DMS 273 (cell line): ENCODE results near the gene C19orf67.

Source experiments
- DNase-seq: peaks from one replicate; lab custom pipeline; 2025; ENCODE audit not compliant: unreplicated experiment; lab: John Stamatoyannopoulos, UW

The C19orf67 gene

DNA sequence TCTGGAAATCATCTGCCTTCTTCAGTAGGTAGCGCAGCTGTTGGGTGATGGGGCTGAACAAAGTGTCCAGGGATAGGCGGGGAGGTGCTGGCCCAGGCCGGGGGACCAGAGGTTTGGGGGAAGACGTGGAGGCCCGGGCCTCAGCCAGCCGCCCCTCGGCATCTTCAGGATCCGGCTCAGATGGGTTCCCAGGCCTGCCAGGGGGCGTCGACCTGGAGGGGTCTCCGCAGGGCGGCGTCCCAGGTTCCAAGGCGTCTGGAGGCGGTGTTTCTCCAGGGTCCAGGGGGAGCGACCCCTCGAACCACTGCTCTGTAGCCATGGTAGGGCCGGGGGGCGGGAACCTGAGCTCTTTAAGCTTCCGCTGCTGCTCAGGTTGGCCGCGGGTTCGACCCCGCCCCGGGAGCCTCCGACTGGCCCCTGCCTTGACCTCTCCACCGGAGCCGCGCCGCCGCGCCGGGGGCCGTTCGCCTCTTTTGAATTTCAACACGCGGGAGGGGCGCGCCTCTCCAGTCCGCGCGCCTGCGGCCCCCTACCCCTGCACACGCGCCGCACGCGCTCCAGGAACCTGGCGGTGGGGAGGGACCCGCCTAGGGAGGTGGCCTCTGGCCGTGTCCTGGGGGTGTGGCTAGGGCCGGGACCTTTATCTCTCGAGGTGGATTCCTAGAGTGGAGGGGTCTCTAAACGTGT, at the start of gene C19orf67:
Gene C19orf67 (minus strand): TSS at position 475 of the 687 bp plus-strand sequence. CDS start 156 bp downstream, at position 319.
- no peak for DNase-seq

DNA sequence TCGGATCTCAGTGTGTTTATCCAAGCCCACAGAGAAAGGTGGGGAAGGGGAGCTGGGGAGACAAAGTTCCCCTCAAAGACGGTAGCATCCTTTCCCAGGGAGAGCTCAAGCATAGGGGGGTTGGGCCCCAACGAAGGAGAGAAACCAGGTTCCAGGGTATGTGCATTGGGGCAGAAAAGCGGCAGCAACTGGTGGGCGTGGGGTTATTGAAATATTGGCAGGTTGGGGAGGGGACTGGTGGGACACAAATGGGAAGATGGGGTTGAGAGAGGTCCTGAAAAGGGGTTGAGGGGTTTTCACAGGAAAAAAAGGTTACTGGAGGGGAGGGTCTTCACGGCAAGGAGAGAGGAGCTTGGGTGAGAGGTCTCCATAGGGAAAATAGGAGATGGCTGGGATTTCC, 49.8 kb upstream of the C19orf67 start:
- no peak for DNase-seq

DNA sequence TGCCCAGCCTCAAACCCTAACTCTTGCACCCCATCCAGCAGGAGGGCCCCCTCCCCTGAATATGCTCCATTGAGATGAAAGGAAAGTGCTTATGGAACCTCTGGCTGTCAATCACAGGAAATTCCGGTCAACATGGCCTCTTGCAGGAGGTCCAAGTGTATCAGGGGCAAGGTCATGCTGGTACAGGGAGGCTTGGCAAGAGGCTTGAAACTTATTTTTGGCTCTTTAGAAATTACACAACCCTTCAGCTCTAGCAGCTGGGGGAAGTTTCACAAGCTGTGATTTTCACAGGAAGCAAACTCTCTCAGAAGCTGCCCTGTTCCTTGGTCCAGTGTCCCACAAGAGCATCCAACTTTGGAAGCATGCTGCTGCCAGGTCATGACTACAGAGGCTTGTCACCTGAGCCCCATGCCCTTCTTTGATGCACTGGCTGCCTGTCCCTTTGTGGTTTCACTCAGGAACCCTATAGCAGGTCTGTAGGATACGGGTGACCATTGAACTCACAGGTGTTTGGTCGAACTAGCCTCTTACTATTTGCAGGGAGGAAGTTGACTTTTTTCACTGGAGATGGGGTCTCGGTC, 42.4 kb upstream of the C19orf67 start:
- no peak for DNase-seq

DNA sequence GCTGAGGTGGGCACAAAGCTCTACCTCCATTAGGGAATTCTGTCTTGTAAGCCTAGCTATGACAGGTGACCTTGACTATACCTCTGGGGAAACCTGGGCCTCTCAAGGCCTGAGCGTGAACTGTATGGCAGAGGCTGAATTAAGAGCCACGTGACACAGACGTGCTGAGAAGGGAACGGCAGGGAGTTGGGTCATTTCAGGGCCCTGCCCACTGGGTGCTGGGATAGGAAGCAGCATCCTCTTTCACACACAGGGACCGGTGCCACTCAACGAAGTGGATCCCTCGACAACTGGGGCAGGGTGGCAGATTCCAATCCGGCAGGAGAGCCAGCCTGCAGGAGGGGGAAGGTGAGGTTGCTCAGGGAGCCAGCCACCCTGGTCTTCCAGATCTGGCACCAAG, 41.6 kb upstream of the C19orf67 start:
- DNase-seq: no peak

DNA sequence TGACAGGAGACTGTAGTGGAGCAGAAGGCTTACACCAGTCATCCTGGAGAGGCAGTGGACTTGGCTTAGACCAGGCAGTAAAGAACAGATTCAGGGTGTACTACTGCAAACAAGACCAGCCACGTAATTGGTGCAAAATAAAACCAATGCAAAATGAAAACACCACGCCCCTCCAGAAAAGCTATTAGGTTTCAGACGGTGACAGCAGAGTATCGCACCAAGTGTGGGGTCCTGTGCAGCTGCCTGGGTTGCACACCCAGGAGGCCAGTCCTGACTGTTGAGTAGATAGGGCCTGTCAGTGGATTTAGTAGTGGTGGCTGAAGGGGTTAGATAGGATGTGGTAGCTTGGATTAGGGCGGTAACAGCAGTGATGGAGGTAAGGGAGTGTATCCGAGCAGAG, 37.3 kb upstream of the C19orf67 start:
- DNase-seq: no peak

DNA sequence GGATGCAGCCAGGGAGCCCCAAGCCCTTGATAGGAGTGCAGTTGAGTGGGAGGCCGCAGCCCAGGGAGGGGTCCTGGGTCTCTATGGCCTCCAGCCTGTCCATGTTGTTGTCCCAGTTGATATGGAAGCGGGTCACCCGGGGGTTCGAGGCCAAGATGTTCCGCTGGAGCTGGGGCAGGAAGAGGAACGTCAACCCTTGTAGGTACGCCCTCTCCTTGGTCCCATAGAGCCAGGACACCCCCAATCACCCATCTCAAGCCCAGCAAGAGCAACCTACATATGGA, 34.9 kb upstream of the C19orf67 start:
- no peak for DNase-seq

DNA sequence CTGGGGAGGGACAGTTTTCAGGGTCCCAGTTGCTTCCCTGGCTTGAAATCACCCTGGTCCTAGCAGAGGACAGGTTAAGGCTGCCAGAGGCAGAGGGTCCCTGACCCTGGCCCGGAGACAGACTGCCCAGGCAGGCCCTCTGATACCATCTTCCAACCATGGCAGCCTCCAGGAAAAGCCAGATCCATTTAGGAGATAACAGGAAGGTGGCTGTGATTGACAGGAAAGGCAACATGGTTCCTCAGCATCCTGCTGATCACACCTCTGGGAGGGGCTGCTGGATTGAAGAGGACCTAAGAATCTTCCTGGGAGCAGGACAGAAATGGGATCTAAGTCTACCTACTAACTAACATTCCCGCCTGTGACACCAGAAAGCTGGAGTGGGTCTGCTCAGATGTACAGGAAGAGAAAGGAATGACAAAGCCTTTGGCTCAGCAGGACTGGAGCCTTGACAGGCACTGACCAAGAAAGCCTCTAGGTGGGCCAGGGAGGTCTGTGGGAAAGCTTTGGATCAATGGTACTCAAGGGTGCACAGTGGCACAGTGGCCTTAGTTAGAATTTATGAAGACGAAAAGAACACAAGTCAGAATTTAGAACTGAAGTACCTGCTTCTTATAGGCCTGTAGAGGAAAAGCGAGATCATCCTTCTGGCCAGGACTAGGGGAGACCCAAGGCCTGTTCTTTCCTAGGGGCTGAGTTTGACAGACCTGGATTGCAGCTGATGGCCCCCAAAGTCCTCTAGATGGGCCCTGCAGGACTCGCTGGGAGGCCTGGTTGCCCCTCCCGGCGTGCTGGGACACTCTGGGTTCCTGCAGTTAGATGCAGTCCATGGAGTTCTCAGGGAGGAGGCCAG, 34.3 kb upstream of the C19orf67 start:
- DNase-seq: no peak

DNA sequence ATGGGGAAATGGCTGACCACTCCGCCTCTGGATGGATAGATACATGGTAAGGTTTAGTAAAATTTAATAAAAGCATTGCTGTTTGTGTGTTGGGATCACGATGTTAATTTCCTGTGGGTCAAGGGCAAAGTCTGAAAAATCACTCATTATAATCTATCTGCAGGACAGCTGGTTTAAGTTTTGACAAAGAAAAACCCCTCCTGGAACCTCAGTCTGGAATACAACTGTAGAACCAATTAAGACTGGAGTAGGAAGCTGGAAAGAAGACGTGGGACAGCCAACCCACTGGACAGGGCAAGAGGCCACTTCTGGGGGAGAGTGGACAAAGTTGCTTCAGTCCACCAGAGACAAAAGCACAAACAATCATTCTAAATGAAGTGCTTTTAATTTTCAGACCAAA, 33.6 kb upstream of the C19orf67 start:
- no peak for DNase-seq

DNA sequence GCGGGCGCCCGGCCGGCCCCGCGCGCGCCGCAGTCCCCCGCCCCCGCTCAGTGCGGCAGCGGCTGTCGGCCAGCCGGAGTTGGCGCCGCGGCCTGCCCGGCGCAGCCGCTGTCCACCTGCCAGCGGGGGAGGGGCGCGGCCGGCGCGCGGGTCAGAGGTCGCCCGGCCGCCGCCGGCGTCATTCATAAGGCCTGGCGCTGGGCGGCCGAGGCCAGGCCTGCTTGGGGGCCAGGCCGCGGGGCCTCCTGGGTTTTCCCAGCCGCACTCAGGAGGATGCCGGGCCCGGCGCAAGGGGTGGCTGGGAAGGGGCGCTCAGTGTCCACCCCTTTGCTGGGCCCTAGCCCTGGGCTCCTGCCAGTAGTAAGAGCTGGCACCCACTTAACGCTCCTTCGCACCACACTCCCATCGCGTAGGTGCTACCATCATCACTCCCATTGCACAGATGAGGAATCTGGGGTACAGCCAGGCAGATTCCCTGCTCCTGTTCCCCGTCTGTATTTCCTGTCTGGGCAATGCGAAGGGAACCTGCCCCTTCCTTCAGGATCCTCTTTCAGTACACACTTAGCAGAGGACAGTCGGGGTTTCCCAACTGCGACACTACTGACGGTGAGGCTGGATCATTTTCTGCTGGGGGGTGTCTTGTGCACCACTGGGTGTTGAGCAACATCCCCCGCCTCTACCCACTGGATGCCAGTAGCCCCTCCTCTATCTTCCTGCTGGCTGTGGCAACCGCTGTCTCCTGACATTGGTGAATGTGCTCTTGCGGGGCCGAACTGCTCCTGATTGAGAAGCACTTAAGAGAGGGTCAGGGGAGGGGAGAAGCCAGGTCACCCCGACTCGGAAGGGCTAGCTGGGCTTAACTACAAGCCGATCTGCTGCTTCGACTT, 32.8 kb upstream of the C19orf67 start:
- DNase-seq: peak; percentile 56

DNA sequence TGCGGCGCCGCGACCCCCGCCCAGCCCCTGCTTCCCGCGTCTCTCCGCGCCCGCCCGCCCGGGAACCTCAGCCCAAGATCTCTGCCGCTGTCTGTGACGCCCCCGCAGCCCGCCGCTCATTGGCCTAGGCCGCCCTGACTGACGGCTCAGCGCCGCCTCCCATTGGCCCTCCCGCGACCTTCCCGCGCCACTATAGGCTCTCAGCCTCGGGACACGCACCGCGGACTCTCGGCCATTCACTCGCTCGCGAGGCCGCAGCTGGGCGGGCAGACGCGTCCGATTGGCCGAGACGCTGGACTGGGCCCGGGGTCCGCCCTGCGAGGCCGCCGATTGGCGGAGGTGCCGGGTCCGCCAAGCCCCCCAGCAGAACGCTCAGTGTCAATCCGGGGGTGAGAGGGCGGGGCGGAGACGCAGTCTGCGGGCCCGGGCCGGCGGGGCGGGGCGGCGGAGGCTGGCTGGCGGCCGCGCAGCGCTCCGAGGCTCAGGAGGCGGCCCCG, 32.1 kb upstream of the C19orf67 start, which contains the start of gene PRKACA:
Gene PRKACA (minus strand): TSS at position 95 of the 497 bp plus-strand sequence. CDS start 215 bp downstream, outside the sequence.
- peak; percentile 99 for DNase-seq

DNA sequence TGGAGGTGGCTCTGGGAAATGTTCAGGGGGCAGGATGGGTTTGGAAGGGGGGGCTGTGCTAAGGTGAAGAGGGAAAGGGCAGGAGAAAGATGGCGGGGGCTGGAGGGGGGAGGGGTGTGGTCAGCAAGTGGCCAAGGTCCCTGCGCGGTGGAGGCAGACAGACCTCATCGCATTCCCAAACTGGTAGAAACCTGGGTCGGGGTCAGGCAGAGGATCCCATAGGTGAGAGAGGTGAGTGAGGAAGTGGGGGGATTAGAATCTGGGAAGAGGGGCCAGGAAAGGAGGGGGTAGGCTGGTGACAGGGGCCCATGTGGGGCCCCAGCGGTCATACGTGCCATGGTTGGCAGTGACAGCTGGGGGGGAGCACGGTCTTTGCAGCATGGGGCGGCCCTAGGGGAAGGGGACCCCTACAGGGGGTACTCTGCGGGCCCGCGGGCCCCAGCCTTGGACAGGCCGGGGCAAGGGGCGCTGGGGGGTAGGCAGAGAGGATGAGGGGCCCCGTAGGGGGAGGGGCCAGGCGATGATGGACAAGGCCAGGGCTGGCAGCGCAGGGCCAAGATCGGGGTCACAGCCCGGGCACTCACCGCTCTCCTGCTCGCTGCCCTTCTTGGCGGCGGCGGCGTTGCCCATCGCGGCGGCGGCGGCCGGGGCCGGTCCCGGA, 31.5 kb upstream of the C19orf67 start:
- peak; percentile 59 for DNase-seq

DNA sequence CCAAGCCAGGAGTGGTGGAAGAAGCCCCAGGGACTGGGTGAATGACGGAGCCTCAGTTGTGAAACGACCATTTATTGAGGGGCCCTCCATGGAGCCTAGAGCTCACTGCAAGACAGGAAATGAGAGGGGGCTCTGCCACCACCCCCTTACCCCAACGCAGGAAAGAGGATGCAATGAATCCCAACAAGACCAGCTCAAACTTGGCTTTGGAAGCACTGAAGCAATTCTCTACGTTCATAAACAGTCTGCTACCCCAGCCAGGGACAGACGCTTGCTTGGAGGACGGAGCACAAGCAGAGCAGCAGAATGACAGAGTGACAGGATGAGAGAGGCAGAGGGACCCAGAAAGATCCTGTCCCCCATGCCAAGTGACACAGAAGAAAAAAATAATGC, 30.9 kb upstream of the C19orf67 start:
- DNase-seq: no peak

DNA sequence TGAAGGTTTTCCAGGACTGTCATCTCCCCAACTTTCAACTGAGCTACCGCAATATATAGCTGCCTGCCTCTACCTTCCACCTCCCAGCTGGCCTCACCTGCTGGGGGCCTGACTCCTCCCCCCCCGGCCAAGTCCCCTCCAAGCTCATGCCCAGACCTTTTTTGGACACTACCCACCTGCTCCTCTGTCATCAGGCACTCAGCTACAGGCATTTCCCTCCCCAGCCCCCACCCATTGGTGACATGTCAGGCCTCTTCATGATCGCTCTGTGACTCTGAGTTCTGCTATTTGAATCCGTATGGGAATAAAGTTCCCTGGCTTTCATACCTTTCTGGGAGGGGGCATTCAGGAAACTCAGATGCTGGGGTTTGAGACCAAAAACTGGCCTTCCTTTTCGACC, 30.2 kb upstream of the C19orf67 start:
- no peak for DNase-seq

DNA sequence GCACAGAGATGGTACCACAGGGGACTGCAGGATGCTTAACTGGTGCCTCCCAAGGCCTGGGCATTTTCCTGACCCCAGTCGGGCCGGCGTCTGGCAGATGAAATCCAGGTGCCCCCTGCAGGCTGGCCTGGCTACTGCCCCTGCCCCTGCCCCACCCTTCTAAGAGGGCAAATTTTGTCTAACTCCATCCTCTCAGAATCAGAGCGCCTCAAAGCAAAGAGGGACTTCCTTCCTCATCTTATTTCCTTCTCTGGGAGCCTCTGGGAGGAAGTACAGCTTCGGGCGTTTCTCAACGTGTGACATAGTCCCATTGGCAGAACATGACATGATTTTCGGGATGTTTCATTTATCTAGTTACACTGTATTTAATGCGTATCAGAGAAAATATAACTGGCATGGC, 29.3 kb upstream of the C19orf67 start:
- DNase-seq: peak; percentile 58

DNA sequence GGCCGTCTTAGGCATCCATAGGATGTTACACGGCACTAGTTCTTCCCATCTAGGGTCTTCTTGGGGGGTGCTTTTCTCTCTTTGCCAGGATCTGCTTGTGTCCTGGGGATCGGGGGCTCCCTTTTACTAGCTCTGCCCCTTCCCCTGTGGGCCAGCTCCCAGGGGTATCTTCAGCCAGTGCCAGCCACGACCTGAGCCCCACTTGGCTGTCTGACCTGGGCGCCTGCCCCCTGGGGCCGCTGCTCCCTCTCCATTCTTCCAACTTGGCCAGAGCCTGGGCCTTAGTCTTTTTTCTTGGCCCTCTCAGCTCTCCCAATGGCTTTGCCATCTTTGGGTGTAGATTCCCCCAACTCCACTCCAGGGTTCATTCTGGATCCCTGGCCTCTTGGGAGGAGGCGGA, 28.9 kb upstream of the C19orf67 start:
- no peak for DNase-seq

DNA sequence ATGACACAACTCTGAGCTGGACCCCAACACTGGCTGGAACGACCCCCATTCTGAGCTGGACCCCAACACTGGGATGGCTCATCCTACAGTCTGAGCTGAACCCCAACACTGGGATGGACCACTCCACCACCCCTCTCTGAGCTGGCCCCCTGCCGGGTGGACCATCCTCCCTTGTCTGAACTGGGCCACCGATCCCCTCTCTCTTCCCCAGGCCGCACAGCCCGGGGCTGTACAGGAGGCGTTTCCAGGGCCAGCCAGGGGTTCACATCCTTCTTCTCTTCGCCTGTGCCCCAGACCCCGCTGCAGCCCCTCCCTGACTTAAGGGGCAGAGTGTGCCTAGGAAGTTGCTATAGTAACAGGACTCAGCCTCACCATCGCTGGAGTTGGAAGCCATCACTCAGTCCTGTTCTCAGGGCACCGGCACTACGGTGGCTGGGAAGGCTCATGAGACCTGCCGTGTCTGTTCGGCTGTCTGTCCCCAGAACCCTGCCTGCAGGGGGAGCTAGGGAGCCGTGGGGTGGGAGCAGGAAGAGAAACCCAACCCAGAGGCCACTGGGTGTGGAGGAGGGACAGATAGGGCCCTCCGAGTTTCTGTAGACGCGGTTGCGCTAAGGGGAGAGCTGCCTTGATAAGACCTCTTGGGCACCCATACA, 28.3 kb upstream of the C19orf67 start:
- DNase-seq: no peak

DNA sequence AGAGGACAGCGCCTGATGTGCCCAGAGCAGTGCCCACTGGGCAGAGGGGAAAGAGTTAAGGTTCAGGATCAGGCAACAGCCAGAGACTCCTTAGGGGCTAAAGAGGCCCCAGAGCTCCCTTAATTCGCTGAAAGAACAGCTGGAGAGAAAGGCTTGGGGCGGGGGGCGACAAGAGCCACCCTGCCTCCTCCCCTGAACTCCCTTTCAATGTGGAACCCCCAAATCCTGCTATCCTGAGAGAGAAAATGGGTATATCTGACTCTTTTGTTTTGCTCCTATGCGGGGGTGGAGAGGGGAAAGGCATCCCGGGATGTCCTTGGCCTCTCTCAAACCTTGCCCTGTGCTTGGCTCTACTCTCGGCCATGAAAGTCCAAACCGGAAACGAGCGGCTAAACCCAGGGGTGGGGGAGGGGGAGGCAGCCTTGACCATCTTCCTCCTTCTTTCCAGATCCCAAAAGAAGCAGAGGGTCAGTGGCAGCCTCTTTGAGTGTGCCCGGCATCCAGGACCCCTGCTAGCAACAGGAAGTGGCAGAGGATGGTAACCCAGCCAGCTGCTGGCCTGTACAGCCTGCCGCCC, 27.3 kb upstream of the C19orf67 start:
- no peak for DNase-seq

DNA sequence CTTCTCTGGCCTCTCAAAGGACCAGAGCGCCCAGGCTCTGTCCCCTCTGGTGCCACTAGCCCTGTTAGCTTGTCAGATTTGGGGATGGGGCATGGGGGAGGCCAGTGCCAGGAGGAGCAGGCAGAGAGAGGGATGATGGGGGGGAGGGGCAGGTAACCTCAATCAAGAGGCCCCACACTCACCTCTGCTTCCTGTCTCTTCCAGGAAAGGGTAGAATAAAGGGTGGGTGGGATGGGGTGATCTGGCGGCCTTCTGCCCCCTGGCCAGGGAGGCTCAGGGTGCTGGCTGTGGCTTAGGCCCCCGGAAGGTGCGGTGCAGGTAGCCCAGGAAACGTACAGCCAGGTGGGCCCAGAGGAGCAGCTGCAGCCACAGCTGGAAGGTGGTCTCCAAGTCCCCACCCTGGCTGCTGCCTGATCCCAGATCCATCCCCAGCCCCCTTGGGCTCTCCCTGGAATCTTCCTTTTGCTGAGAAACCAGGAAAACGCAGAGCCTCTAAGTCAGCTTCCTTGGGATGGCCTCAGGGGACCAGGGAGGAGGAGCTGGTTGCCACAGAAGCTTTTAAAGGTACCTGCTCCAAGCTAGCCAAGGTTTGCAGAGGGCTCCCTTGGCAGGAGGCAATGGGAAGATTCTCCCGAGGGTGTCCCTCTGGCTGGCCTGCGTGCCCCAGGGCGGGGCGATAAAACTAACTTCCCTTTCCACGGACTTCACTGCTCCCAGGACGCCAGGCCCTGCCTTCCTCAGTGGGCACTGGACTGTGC, 26.6 kb upstream of the C19orf67 start:
- no peak for DNase-seq

DNA sequence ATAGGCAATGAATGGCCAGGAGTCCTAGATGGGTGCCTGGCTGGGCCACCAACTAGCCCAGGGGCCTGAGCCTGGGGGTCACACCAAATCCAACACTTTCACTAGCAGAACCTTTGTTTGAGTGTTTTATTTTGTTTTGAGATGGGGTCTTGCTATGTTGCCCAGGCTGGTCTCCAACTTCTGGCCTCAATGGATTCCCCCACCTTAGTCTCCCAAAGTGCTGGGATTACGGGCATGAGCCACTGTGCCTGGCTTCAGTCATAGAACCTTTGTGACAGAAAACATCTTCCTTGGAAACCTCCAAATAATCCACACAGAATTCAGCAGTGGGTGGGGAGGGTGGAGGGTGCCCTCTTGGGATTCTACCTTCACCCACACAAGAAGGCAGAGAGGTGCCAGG, 25.9 kb upstream of the C19orf67 start:
- no peak for DNase-seq
